Activated naive CD8-positive, alpha-beta T cell (primary cell): ENCODE data around the gene TRIM64C.
"Not testable (repeated sequence)": the region's sequence is repeated elsewhere in the genome, so short reads cannot be mapped to it uniquely, and the experiment has no call there.

ENCODE experiments used
- H3K27ac Mint-ChIP-seq: one replicate; pipeline ENCODE4 v1.8.0; 2021; ENCODE audit warnings: mixed read lengths
- H3K27me3 Mint-ChIP-seq: one replicate; pipeline ENCODE4 v1.8.0; 2021; ENCODE audit warnings: mixed read lengths
- H3K36me3 Mint-ChIP-seq: one replicate; pipeline ENCODE4 v1.8.0; 2021; ENCODE audit warnings: mixed read lengths
- H3K4me1 Mint-ChIP-seq: one replicate; pipeline ENCODE4 v1.8.0; 2021; ENCODE audit warnings: low read depth, mixed read lengths
- H3K4me3 Mint-ChIP-seq: one replicate; pipeline ENCODE4 v1.8.0; 2021; ENCODE audit warnings: mild to moderate bottlenecking, mixed read lengths
- H3K9me3 Mint-ChIP-seq: one replicate; pipeline ENCODE4 v1.8.0; 2021; ENCODE audit warnings: low read depth, mixed read lengths

Gene TRIM64C, protein sequence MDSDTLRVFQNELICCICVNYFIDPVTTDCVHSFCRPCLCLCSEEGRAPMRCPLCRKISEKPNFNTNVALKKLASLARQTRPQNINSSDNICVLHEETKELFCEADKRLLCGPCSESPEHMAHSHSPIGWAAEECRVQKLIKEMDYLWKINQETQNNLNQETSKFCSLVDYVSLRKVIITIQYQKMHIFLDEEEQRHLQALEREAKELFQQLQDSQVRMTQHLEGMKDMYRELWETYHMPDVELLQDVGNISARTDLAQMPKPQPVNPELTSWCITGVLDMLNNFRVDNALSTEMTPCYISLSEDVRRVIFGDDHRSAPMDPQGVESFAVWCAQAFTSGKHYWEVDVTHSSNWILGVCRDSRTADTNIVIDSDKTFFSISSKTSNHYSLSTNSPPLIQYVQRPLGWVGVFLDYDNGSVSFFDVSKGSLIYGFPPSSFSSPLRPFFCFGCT

DNA sequence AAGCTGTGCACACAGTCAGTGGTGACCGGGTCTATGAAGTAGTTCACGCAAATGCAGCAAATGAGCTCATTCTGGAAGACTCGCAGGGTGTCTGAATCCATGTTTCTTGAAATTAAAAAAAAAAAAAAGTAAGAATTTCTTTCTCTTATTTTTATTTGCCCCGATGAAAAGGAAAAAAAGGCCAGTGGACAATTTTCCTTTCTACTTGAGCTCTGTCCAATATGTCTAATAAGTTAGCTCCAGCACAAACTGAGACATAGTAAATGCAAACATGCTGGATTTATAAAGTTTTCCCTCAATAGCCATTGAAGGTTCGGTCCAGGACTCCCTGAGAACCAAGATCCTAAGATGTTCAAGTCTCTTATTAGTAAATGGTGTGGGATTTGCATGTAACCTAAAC lies at the start of gene TRIM64C:
TRIM64C (minus strand) TSS at position 101 of the 400 bp plus-strand sequence; CDS start at position 101, 0 bp downstream.
- H3K27me3 Mint-ChIP-seq, H3K27ac Mint-ChIP-seq, H3K36me3 Mint-ChIP-seq, H3K4me3 Mint-ChIP-seq, H3K4me1 Mint-ChIP-seq: not testable (repeated sequence)
- H3K9me3 Mint-ChIP-seq, result peaks cover 12% of the 10 kb centered on the region

DNA sequence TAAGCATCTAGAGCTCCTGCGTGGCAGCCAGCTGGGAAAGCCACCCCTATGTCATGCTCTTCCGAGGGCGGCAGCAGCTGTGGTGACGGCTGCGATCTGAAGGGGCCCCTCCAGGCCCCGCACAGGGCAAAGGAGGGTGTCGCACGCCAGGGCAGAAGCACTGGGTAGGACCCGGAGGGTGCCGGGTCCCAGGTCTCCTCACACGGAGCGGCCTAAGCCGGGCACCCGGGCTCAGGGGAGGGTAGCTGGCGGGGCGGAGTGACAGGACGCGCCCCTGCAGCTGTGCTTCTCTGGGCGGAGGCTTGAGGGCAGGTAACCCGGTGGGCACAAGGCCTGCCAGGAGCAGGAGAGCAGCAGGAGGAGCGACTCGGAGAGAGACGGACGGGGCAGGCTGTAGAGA lies 43.4 kb upstream of the TRIM64C start:
- not testable (repeated sequence) for H3K27me3 Mint-ChIP-seq, H3K4me1 Mint-ChIP-seq, H3K9me3 Mint-ChIP-seq, H3K4me3 Mint-ChIP-seq, H3K36me3 Mint-ChIP-seq, H3K27ac Mint-ChIP-seq

DNA sequence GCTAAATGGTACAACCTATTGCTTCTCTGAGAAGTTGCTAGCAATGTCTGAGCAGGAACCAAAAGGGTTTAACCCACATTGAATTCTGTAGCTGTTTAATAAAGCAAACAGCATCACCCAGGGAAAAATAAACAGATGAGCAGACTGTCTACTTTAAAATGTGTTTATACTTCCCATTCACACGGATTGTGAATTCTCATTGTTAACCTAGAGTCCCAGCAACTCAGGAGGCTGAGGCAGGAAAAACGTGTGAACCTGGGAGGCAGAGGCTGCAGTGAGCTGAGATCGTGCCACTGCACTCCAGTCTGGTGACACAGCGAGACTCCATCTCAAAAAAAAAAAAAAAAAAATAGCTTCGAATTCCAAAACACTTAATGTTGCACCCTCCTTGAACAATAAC lies 11.0 kb upstream of the TRIM64C start:
- H3K27ac Mint-ChIP-seq, H3K4me1 Mint-ChIP-seq, H3K36me3 Mint-ChIP-seq, H3K27me3 Mint-ChIP-seq, H3K4me3 Mint-ChIP-seq, H3K9me3 Mint-ChIP-seq: not testable (repeated sequence)

DNA sequence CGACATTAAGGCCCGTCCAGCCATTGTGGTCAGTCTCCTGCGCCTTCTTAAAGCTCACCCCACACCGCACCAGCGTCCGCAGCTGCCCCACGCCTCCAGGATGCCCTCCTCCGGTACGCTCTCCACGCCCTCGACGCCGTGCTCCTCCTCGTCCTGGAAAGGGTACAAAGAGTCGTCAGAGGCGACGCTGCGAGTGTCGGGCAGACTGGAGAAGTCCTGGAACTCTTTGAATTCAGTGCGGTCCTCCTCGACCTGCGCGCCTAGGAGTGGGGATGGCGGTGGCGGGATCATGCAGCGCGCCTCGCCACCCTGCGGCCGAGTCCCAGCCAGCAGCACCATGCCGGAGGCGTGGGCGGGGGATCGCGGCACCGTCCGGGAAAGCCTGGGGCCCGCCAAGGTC lies 9.1 kb downstream of the TRIM64C start:
- not testable (repeated sequence) for H3K27ac Mint-ChIP-seq, H3K4me3 Mint-ChIP-seq, H3K9me3 Mint-ChIP-seq, H3K4me1 Mint-ChIP-seq, H3K27me3 Mint-ChIP-seq, H3K36me3 Mint-ChIP-seq

DNA sequence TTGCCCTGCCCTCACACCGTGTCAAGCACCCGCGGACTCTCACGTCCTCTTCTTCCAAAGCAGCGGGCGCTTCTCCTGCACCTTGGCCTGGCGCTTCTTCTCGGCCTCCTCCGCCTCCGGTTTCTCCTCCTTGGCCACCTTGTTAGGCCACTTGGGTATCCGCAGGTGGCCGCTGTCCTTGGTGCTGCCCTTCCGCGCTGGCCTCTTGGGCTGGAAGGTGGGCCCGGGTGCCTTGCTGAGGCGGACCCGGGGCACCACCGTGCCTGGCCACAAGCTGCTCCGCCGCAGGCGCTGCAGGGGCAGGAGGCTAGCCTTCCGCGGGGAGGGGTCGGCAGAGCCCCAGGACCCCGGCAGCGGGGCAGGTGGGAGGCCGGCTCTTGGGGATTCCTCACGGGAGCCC lies 10.7 kb downstream of the TRIM64C start:
- H3K4me1 Mint-ChIP-seq, H3K27me3 Mint-ChIP-seq, H3K9me3 Mint-ChIP-seq, H3K4me3 Mint-ChIP-seq, H3K36me3 Mint-ChIP-seq, H3K27ac Mint-ChIP-seq: not testable (repeated sequence)

DNA sequence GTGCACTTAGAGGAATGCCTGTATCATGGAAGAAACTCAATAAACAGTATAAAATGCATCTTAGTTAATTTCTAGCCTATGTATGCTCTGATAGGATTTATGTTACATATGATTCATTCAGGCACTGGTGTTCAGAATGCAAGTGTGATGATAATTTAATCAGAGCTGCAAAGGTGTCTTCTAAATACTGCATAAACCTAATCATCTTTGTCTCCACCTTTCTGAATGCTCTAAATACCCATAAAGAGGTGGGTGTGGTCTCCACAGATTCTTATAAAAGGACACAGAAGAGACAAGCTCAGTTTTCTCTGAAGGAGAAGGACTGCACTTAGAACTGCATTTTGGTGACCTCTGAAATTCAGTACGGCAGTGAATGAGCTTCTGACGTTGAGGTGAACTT lies 30.4 kb downstream of the TRIM64C start, which contains the start of gene TRIM49B:
TRIM49B (plus strand) TSS at position 301 of the 400 bp plus-strand sequence. CDS start 2,777 bp downstream, outside the sequence.
- H3K27me3 Mint-ChIP-seq, H3K4me3 Mint-ChIP-seq, H3K36me3 Mint-ChIP-seq, H3K27ac Mint-ChIP-seq, H3K9me3 Mint-ChIP-seq, H3K4me1 Mint-ChIP-seq: not testable (repeated sequence)
